ENCODE measurements around the gene C4orf50.

C4orf50 gene

GRCh38 chr4:5884796-5885195, 133.4 kb downstream of the C4orf50 start:
- ChIA-PET POLR2A (no interaction called here), CTCF (interaction anchor here (0.6 kb wide), 2 partner anchors 155 to 251 kb away, joined by 4 to 5 read pairs; no protein-coding TSS in a partner anchor)
- no peak for TF ChIP-seq TARDBP (IDR thresholded peaks at IDR 0.05)
- no peak for TF ChIP-seq ZNF384 (IDR thresholded peaks at IDR 0.05)
- TF ChIP-seq SUZ12 (IDR thresholded peaks at IDR 0.05) = no peak
- no peak for TF ChIP-seq L3MBTL2 (conservative IDR thresholded peaks at IDR 0.05)
- no peak for TF ChIP-seq NFRKB (IDR thresholded peaks at IDR 0.05)
- no peak for TF ChIP-seq BHLHE40 (IDR thresholded peaks at IDR 0.05; ENCODE audit: borderline replicate concordance)
- TF ChIP-seq PKNOX1 (IDR thresholded peaks at IDR 0.05) = no peak
- no peak for TF ChIP-seq HDGF (IDR thresholded peaks at IDR 0.05; ENCODE audit: borderline replicate concordance)
- no peak for TF ChIP-seq LEF1 (IDR thresholded peaks at IDR 0.05; ENCODE audit: borderline replicate concordance)
- TF ChIP-seq SP1 (IDR thresholded peaks at IDR 0.05) = no peak
- no peak for TF ChIP-seq ARNT (IDR thresholded peaks at IDR 0.05)
- TF ChIP-seq FOXK2 (IDR thresholded peaks at IDR 0.05) = no peak
- no peak for TF ChIP-seq CTBP1 (IDR thresholded peaks at IDR 0.05; ENCODE audit: borderline replicate concordance)
- TF ChIP-seq FOXM1 (IDR thresholded peaks at IDR 0.05; ENCODE audit: borderline replicate concordance) = no peak
- DNase-seq (ENCODE audit: extremely low spot score) = no peak

- CTCF ChIA-PET = no interaction called here
- POLR2A ChIA-PET = no interaction called here
- no peak for DNase-seq (ENCODE audit: extremely low spot score)
- TF ChIP-seq HDGF (IDR thresholded peaks at IDR 0.05; ENCODE audit: borderline replicate concordance) (no peak), SP1 (IDR thresholded peaks at IDR 0.05) (no peak), ZNF384 (IDR thresholded peaks at IDR 0.05) (no peak), FOXA1 (IDR thresholded peaks at IDR 0.05) (no peak), ELF4 (IDR thresholded peaks at IDR 0.05) (no peak), FOXK2 (IDR thresholded peaks at IDR 0.05) (no peak), BHLHE40 (IDR thresholded peaks at IDR 0.05; ENCODE audit: borderline replicate concordance) (no peak), TARDBP (IDR thresholded peaks at IDR 0.05) (no peak), CTBP1 (IDR thresholded peaks at IDR 0.05; ENCODE audit: borderline replicate concordance) (no peak), NFRKB (IDR thresholded peaks at IDR 0.05) (no peak), FOXM1 (IDR thresholded peaks at IDR 0.05; ENCODE audit: borderline replicate concordance) (no peak), PKNOX1 (IDR thresholded peaks at IDR 0.05) (no peak), ARNT (IDR thresholded peaks at IDR 0.05) (no peak), SUZ12 (IDR thresholded peaks at IDR 0.05) (no peak), L3MBTL2 (conservative IDR thresholded peaks at IDR 0.05) (no peak), LEF1 (IDR thresholded peaks at IDR 0.05; ENCODE audit: borderline replicate concordance) (no peak)
These were observed 134.3 kb downstream of the C4orf50 start for GRCh38 chr4:5883916-5884315.

GRCh38 chr4:5882947-5883346, 135.3 kb downstream of the C4orf50 start:
- ChIA-PET POLR2A (no interaction called here), CTCF (no interaction called here)
- TF ChIP-seq TARDBP (IDR thresholded peaks at IDR 0.05) = no peak
- TF ChIP-seq L3MBTL2 (conservative IDR thresholded peaks at IDR 0.05) = no peak
- TF ChIP-seq ARNT (IDR thresholded peaks at IDR 0.05) = no peak
- TF ChIP-seq FOXK2 (IDR thresholded peaks at IDR 0.05) = no peak
- TF ChIP-seq NFRKB (IDR thresholded peaks at IDR 0.05) = no peak
- no peak for TF ChIP-seq FOXA1 (IDR thresholded peaks at IDR 0.05)
- TF ChIP-seq BHLHE40 (IDR thresholded peaks at IDR 0.05; ENCODE audit: borderline replicate concordance) = no peak
- TF ChIP-seq HDGF (IDR thresholded peaks at IDR 0.05; ENCODE audit: borderline replicate concordance) = no peak
- TF ChIP-seq LEF1 (IDR thresholded peaks at IDR 0.05; ENCODE audit: borderline replicate concordance) = no peak
- TF ChIP-seq SP1 (IDR thresholded peaks at IDR 0.05) = no peak
- no peak for TF ChIP-seq ELF4 (IDR thresholded peaks at IDR 0.05)
- TF ChIP-seq SUZ12 (IDR thresholded peaks at IDR 0.05) = no peak
- TF ChIP-seq PKNOX1 (IDR thresholded peaks at IDR 0.05) = no peak
- TF ChIP-seq ZNF384 (IDR thresholded peaks at IDR 0.05) = no peak
- no peak for TF ChIP-seq CTBP1 (IDR thresholded peaks at IDR 0.05; ENCODE audit: borderline replicate concordance)
- DNase-seq (ENCODE audit: extremely low spot score) = no peak

- ChIA-PET POLR2A (no interaction called here), CTCF (interaction anchor here (0.5 to 0.6 kb wide), 2 partner anchors 383 to 1327 kb away, joined by 3 read pairs; no protein-coding TSS in a partner anchor)
- no peak for DNase-seq (ENCODE audit: extremely low spot score)
- TF ChIP-seq ARNT (IDR thresholded peaks at IDR 0.05) (no peak), FOXM1 (IDR thresholded peaks at IDR 0.05; ENCODE audit: borderline replicate concordance) (no peak), L3MBTL2 (conservative IDR thresholded peaks at IDR 0.05) (no peak), CTBP1 (IDR thresholded peaks at IDR 0.05; ENCODE audit: borderline replicate concordance) (no peak), NFRKB (IDR thresholded peaks at IDR 0.05) (no peak), LEF1 (IDR thresholded peaks at IDR 0.05; ENCODE audit: borderline replicate concordance) (no peak), SUZ12 (IDR thresholded peaks at IDR 0.05) (no peak), FOXK2 (IDR thresholded peaks at IDR 0.05) (no peak), BHLHE40 (IDR thresholded peaks at IDR 0.05; ENCODE audit: borderline replicate concordance) (no peak), HDGF (IDR thresholded peaks at IDR 0.05; ENCODE audit: borderline replicate concordance) (no peak), PKNOX1 (IDR thresholded peaks at IDR 0.05) (no peak)
These were observed 136.9 kb downstream of the C4orf50 start for GRCh38 chr4:5881340-5881739.

GRCh38 chr4:5878359-5878758, 139.9 kb downstream of the C4orf50 start:
- CTCF ChIA-PET = no interaction called here
- no peak for DNase-seq (ENCODE audit: extremely low spot score)
- POLR2A ChIA-PET = no interaction called here
- TF ChIP-seq SP1 (IDR thresholded peaks at IDR 0.05) (no peak), ARNT (IDR thresholded peaks at IDR 0.05) (no peak), HDGF (IDR thresholded peaks at IDR 0.05; ENCODE audit: borderline replicate concordance) (no peak), CTBP1 (IDR thresholded peaks at IDR 0.05; ENCODE audit: borderline replicate concordance) (no peak), SUZ12 (IDR thresholded peaks at IDR 0.05) (no peak), FOXA1 (IDR thresholded peaks at IDR 0.05) (no peak), FOXK2 (IDR thresholded peaks at IDR 0.05) (no peak), NFRKB (IDR thresholded peaks at IDR 0.05) (no peak), FOXM1 (IDR thresholded peaks at IDR 0.05; ENCODE audit: borderline replicate concordance) (no peak), ELF4 (IDR thresholded peaks at IDR 0.05) (no peak), LEF1 (IDR thresholded peaks at IDR 0.05; ENCODE audit: borderline replicate concordance) (no peak), BHLHE40 (IDR thresholded peaks at IDR 0.05; ENCODE audit: borderline replicate concordance) (no peak), L3MBTL2 (conservative IDR thresholded peaks at IDR 0.05) (no peak), TARDBP (IDR thresholded peaks at IDR 0.05) (no peak)
